Kidney glomerular epithelial cell (primary cell): Measurements from ENCODE around the gene POLD2.

ENCODE experiments used
- DNase-seq: peaks from one replicate; lab custom pipeline; 2025; lab: John Stamatoyannopoulos, UW

POLD2 gene

DNA sequence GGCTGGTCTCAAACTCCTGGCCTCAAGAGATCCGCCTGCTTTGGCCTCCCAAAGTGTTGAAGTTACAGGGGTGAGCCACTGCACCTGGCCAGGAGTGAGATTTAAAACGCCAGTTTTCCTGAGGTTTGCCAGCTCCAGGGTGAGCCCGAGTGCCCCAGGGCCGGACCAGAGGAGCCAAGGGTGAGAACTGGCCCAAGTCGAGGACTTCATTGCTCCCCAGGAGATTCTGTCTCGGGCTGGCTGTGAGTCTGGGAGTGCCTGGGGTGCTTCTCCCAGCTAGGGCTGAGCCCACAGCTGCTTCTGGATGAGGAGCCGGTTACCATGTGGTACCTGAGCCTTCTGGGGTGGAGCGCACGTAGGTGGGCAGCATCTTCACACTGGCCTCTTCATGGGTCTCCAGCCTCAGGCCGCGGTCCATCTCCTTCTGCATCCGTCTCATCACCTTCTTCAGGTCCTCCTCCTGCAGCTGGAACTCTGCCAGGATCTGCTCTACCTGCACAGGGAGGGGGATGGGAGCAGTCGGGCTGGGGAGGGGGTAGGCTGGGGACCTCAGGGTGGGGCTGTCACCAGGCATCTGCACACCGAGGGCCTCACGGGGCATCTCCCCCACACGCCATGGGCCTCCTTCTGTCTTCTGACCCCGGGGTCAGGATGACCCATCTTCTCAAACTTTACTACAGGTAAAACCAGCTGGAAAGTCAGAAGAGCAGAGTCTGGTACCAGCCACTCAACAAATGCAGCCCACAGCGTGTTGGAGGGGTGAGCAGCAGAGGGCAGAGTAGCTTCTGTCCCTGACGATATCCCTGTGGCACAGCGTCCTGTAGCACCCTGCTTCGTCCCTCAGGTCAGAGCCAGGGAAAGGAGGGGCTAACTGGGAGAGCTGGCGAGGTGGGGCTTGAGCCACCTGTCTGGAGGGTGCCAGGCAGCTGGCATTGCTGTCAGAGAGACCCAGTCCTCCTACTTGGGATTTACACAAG, 29.9 kb upstream of the POLD2 start:
- DNase-seq = no peak

GRCh38 chr7:44151956-44152355, 28.6 kb upstream of the POLD2 start:
- DNase-seq = no peak

DNA sequence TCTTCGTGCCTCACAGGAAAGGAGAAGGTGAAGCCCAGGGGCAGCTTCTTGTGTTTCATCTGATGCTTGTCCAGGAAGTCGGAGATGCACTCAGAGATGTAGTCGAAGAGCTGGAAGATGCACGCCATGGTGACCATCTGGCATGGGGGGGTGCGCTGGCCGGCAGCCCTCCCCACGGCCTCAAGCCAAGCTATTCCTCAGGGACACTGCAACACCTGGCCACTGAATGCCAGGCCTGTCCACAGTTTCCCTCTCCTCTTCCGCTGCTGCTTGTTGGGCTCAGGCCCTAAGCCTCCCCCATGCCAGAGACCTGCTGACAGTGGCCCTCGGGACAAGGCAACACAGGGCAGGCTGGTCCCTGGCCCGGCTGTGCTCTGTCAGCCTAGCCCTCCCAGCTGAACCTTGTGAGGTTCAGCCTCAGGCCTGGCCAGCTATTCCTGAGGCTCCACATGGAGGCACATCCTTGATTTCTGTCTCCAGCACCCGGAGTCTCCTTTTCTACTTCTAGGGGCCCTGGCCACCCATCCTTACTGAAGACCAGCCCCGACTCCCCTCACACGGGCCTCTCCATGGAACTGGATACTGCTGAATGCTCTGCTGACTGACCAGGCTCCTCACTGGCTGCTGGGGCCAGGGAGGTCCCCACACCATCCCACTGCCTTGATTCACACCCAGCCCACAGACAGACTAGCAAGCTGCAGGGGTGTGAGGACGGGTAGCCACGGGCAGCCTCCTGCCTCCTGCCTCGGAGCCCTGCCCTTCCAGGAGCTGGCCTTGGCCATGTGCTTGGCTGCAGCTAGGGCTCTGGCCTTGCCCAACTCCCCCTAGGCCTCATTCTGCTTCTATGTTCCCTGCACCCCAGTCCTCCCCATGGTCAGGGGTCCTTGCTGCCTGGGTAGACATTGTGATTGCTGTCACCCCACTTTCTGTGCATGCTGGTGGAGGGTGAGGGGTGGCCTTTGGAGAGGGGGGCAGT, 27.9 kb upstream of the POLD2 start:
- no peak for DNase-seq

- no peak for DNase-seq
Measured at GRCh38 chr7:44150466-44150832, 27.1 kb upstream of the POLD2 start.

- no peak for DNase-seq
Measured at GRCh38 chr7:44149571-44150465, 26.5 kb upstream of the POLD2 start.

- no peak for DNase-seq
Measured at GRCh38 chr7:44148961-44149536, 25.7 kb upstream of the POLD2 start.

DNA sequence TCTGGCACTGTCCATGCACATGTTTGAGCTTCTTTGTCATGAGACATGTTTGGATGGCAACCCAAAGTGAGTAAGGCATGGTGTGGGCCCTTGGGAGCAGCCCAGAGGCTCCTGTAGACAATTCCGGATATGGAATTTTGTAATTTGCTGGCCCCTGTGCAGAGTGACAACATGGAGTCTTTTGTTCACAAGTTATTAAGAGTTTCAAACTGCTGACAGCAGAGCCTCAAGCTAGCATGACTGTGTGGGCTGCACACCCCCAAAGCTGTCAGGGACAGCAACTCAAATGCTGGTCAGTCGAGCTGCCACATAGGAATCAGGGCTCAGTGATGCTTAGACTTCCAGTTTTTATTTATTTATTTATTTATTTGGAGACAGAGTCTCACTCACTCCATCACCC, 24.8 kb upstream of the POLD2 start:
- DNase-seq = no peak

- no peak for DNase-seq
Measured at GRCh38 chr7:44147026-44147991, 24.0 kb upstream of the POLD2 start.

DNA sequence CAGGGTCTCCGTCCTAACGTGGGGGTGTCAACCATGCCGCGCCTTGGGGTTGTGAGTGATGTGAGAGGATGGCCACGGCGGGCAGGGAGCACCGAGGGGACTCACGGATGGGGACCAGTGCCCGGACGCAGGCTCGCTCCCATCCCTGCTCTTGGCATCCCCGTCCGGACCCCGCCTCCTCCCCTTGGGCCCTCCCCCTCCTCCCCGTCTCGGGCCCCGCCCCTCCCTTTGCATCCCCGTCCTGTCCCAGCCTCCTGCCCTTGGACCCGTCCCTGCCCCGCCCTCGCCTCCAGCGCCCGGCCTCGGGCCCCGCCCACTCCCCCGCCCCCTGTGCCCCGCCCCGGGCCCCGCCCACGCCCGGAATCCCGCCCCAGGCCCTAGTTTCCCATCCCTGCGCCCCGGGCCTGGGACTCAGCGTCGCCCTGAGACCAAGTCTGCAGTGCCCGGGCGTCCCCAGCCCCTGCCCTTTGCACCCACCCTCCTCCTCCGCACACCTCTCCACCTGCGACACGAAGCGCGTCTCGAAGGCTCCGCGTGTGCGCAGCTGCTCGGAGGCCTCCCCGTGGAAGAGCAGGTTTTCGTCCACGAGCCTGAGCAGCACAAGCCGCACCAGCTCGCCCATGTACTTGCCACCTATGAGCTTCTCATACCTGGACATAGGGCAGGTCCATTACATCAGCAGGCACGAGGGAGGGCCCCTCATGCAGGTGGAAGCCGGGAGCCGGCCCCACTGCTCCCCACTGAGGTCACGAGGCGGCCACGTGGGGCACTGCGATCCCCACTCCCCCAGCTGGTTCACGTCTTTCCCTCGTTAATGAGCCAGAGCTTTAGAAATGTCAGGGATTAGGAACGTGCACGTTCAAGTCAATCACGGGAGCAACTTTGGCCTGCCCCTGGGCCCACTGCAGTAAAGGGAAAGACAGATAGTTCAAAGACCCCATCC, 22.9 kb upstream of the POLD2 start:
- no peak for DNase-seq

GRCh38 chr7:44145479-44145968, 22.2 kb upstream of the POLD2 start:
- DNase-seq = no peak

- DNase-seq = no peak
Measured at GRCh38 chr7:44144968-44145478, 21.7 kb upstream of the POLD2 start.

DNA sequence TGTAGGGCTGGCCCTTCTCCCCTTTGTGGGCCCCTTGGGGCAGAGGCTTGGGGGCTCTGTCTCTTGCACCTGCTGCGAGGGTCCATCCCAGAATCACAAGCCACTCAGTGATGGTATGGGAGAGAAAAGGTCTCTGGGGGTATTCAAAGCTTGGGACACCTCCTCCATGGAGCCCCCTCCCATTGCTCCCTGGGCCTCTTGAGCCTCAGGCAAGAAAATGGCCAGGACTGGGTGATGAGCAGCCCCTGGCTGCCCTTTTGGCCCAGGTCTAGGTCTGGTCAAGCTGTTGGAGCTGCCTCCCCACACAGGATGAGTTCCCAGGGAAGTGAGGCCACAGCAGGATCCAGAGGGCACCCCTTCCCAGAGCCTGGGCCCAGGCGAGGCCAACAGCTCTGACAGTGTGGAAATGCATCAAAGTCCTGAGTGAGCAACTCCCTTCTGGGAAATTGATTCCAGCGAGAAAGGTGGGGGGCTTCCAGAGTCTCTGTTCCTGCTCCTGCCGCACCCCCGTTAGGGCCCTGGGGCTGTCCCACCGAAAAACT, 21.1 kb upstream of the POLD2 start:
- no peak for DNase-seq

- no peak for DNase-seq
Measured at GRCh38 chr7:44143646-44144250, 20.4 kb upstream of the POLD2 start.

DNA sequence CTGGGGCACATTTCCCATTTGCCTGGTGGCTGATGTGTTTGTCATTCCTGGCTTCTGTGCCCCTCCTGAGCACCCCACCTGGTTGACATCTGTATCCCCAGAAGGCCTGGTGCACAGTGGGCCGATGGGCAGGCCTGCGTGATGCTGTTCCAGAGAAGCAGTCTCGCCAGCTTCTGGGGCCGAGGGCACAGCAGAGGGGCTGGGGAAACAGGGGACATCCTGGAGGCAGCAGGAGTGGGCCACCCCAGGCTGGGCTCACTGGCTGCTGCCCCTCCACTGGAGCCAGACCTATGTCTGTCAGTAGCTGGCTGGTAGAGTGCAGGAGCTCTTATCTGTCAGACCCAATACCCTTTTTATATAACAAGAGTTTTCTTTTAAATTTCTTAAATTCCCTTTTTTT, 18.7 kb upstream of the POLD2 start:
- no peak for DNase-seq

DNA sequence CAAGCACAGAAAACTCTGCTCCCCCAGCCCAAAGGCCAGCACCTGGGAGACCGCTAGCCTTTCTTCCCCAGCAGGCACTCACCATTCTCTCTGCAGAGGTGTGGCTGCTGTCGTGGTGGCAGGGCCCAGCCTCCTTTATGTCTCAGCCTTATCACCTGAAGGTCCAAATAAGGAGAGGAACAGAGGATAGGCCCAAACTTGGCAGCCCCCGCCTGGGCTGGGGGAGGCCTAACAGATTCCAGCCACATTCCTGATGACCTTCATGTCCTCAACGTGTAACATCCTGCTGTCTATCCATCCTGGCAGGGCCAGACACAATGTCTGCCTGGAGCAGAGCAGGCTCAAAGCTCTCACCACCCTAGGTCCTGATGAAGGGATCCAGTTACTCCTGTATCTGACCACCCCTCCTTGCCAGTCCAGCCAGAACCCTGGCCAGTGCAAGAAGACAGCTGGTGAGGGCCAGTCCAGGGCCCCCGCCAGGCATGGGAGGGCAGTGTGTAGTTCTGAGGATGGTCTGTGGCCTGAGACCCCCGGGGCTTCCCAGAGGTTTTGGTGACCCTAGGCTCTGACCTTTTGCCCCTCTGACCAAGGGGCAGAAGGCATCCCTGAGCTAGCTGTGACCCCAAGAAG, 18.0 kb upstream of the POLD2 start, which contains the start of gene MYL7:
MYL7 (minus strand) TSS at position 112 of the 630 bp plus-strand sequence; CDS start at position 85, 27 bp downstream.
- DNase-seq = no peak

DNA sequence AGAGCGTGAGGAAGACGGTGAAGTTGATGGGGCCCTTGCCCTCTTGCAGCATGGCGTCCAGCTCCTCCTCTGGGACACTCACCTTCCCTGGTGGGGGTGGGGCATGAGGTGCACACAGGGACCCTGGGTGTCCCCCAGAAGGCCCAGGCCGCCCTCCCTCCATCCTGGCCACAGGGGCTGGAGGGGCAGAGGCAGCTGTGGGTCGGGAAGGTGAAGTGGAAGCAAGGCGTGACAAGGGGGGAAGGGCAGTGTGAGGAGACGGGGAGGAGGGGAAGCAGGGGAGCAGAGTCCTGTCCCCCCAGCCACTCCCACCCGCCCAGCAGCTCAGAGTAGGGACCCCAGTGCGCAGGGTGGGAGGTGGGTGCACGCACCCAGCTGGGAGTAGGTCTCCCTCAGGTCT, 17.0 kb upstream of the POLD2 start:
- no peak for DNase-seq

GRCh38 chr7:44139311-44140010, 16.1 kb upstream of the POLD2 start:
- DNase-seq = no peak
